ENCODE results near the gene OSBP2. TPM values are rescaled to one million over a fixed set of nuclear protein-coding genes. Genes with fewer than 3 reads are reported as not detected.

OSBP2 gene
- total RNA-seq, 1 donor from 2014 or later, result 3.1 TPM

DNA sequence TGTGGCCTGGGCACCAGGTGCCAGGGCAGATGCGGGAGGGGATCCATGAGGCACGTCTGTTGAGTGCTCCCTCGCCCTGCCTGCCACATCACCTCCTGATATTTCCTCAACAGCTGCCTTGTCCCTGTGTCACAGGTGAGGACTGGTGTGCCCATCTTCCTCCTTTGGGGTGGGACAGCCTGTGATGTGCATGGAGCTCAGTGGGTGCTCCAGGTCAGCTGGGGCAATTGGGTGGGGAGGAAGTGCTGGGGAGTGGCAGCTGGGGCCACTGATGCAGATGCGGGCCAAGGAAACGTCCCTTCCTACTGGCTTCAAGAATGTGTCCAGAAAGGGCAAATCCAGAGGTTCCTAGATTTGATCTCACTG is 190.3 kb downstream of the OSBP2 start:
- H3K4me1 ChIP-seq, result no peaks in the 10 kb centered on the region
- peaks cover 9% of the 10 kb centered on the region for H3K36me3 ChIP-seq
- no peak overlapping the region for H3K4me3 ChIP-seq
- DNase-seq (peak; percentile 2), ATAC-seq (no peak)
- intact Hi-C loops (cut with DNase I), result no loop called here
- no peak overlapping the region for H3K27ac ChIP-seq
- H3K9me3 ChIP-seq, result no peaks in the 10 kb centered on the region
- TF ChIP-seq, protein P1, sequence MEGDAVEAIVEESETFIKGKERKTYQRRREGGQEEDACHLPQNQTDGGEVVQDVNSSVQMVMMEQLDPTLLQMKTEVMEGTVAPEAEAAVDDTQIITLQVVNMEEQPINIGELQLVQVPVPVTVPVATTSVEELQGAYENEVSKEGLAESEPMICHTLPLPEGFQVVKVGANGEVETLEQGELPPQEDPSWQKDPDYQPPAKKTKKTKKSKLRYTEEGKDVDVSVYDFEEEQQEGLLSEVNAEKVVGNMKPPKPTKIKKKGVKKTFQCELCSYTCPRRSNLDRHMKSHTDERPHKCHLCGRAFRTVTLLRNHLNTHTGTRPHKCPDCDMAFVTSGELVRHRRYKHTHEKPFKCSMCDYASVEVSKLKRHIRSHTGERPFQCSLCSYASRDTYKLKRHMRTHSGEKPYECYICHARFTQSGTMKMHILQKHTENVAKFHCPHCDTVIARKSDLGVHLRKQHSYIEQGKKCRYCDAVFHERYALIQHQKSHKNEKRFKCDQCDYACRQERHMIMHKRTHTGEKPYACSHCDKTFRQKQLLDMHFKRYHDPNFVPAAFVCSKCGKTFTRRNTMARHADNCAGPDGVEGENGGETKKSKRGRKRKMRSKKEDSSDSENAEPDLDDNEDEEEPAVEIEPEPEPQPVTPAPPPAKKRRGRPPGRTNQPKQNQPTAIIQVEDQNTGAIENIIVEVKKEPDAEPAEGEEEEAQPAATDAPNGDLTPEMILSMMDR (IDR thresholded peaks at IDR 0.05), result no peak
- H3K27me3 ChIP-seq (ENCODE audit: low read depth), result no peaks in the 10 kb centered on the region

DNA sequence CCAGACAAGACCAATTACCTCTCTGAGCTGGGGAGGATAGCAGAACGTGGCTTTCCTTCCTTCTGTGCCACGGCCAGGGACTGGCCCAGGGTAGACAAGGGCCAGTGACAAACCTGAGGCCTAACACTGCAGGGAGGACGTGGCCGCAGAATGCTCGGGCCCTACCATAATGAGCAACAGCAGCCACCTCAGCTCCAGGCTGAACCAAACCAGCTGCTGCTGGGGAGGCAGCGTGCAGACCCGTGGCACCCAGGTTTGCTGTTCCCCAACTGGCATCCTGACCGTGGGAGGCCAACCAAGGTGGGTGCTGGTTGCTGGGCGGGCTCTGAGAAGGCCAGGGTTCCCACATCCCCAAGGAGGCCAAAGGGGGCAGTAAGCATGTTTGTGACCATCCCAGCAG is 190.9 kb downstream of the OSBP2 start:
- H3K36me3 ChIP-seq, result peaks cover 9% of the 10 kb centered on the region
- no peaks in the 10 kb centered on the region for H3K4me1 ChIP-seq
- TF ChIP-seq, protein P1 (IDR thresholded peaks at IDR 0.05), result no peak
- H3K9me3 ChIP-seq, result no peaks in the 10 kb centered on the region
- H3K27me3 ChIP-seq (ENCODE audit: low read depth), result no peaks in the 10 kb centered on the region
- H3K4me3 ChIP-seq, result no peak overlapping the region
- DNase-seq (no peak), ATAC-seq (no peak)
- H3K27ac ChIP-seq, result no peak overlapping the region
- intact Hi-C loops (cut with DNase I), result no loop called here

DNA sequence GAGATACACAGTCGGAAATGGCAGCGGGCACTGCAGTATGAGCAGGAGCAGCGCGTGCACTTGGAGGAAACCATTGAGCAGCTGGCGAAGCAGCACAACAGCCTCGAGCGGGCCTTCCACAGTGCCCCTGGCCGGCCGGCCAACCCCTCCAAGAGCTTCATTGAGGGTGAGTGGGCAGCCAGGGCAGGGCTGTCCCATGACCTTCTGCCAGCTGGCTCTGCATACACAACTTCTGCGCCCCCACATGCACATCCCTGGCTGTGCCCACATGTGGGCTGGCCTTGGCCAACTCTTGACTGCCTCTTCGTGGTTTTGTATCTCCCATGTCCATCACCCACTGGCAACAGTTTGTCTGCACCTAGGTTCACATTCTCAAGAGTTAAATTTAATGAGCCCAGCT is 192.8 kb downstream of the OSBP2 start:
- Histone ChIP-seq H3K4me3 (no peak overlapping the region), H3K4me1 (no peaks in the 10 kb centered on the region), H3K27ac (no peak overlapping the region), H3K36me3 (peaks cover 9% of the 10 kb centered on the region), H3K9me3 (no peaks in the 10 kb centered on the region), H3K27me3 (ENCODE audit: low read depth) (no peaks in the 10 kb centered on the region)
- TF ChIP-seq, protein P1 (IDR thresholded peaks at IDR 0.05), result no peak
- ATAC-seq, result no peak
- intact Hi-C loops (cut with DNase I), result no loop called here
- DNase-seq, result no peak

DNA sequence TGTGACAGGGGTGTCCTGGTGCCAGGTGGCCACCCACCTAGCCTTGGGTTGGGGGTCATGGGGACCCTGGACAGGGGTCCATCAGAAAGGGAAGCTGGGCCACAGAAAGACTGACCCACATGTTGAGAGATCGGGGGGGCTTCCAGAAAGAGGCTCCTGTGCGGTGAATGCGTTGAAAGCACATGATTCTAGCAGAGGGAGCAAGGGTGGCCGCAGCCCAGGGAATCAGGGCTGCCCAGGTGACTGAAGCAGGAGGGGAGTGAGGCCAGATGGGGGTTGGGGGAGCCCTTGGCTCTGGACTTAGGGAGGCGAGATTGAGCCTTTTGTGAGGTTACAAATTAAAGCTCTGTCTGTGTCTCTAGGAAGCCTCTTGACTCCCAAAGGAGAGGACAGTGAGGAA is 193.2 kb downstream of the OSBP2 start:
- Histone ChIP-seq H3K27me3 (ENCODE audit: low read depth) (no peaks in the 10 kb centered on the region), H3K36me3 (peaks cover 9% of the 10 kb centered on the region), H3K9me3 (no peaks in the 10 kb centered on the region), H3K4me1 (no peaks in the 10 kb centered on the region), H3K4me3 (no peak overlapping the region), H3K27ac (no peak overlapping the region)
- DNase-seq (no peak), ATAC-seq (no peak)
- intact Hi-C loops (cut with DNase I), result no loop called here
- TF ChIP-seq, protein P1 (IDR thresholded peaks at IDR 0.05), result no peak

DNA sequence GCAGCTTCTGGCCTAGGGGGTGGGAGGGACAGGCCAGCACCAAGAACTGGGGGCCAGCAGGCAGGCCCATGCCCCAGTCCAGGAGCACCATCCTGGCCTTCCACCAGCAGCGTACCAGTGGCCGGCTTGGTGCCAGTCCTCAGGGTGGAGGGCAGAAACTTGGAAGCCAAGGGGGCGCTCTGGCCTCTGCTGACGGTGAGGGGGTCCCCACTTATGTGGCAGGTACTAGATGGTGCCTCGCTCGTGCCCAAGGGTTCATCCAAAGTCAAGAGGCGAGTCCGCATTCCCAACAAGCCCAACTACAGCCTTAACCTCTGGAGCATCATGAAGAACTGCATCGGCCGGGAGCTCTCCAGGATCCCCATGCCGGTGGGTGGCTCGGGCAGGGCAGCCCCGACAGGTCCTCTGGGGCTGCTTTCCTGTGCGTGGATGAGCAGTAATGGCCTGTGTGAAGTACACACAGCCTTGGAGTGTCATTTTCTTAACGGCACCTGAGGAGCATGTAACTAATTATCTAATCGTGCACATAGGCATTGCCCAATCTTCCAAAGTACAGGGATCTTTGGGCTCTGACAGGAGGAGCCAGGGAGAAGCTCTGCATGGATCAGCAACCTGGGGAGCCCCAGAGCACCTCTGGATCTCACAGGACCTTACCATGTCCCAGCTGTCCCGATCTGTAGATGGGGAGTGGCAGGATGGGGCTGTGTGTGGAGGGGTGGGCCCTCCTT is 194.8 kb downstream of the OSBP2 start:
- ATAC-seq (no peak), DNase-seq (no peak)

More for the DNA sequence above, 194.8 kb downstream of the OSBP2 start:
- H3K36me3 ChIP-seq, result peaks cover 9% of the 10 kb centered on the region
- TF ChIP-seq, protein P1 (IDR thresholded peaks at IDR 0.05), result no peak
- H3K4me3 ChIP-seq, result no peak overlapping the region
- intact Hi-C loops (cut with DNase I), result no loop called here
- H3K4me1 ChIP-seq, result no peaks in the 10 kb centered on the region
- H3K27ac ChIP-seq, result no peak overlapping the region
- no peaks in the 10 kb centered on the region for H3K27me3 ChIP-seq (ENCODE audit: low read depth)
- no peaks in the 10 kb centered on the region for H3K9me3 ChIP-seq
